HG03097 (cell line): ENCODE measurements around the gene MYL3.

Source experiments
- ATAC-seq: cut with Tn5 transposase; IDR thresholded peaks from one replicate; pipeline ENCODE4 v1.9.1; 2021; ENCODE audit not compliant: unreplicated experiment, low FRiP score

MYL3 gene

DNA sequence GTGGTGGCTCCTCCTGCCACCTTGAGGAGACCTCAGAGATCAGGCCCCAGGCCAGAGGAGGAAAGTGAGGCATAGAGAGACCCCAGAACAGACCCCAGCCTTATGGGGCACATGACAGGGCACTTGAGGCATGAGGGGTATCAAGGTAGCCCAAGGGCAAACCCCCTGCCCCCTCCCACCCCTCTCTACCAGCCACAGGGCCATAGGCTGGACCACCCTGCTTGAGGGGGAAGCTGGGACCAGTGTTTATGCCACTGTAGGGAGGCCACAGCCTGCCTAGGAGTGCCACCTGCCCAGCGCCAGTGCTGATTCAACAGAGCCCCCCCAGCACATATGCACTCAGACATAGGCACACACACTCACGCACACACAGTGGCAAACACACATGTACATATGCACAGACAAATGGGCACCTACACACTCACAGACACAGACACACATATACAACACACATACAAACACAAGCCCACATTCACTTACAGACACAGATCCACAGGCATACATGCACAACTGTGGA is 10.3 kb downstream of the MYL3 start:
- ATAC-seq = no peak

DNA sequence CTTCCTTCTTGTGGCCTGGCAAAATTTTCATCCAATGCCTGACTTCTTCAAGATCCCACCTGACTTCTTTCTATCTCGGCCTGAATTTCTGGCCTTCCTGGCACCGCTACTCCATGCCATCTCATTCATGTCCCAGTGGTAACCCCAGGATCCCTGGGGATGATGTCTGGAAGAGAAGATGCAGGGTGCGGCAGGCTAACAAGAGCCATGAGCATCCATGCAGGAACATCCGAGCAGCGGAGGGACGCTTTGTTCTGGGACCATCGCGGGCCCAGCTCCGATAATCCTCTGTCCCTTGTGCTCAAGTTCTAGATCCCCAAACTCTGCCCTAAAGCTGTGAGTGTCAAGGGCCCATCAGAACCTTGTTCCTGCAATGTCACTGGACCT is 10.9 kb downstream of the MYL3 start:
- ATAC-seq = no peak

DNA sequence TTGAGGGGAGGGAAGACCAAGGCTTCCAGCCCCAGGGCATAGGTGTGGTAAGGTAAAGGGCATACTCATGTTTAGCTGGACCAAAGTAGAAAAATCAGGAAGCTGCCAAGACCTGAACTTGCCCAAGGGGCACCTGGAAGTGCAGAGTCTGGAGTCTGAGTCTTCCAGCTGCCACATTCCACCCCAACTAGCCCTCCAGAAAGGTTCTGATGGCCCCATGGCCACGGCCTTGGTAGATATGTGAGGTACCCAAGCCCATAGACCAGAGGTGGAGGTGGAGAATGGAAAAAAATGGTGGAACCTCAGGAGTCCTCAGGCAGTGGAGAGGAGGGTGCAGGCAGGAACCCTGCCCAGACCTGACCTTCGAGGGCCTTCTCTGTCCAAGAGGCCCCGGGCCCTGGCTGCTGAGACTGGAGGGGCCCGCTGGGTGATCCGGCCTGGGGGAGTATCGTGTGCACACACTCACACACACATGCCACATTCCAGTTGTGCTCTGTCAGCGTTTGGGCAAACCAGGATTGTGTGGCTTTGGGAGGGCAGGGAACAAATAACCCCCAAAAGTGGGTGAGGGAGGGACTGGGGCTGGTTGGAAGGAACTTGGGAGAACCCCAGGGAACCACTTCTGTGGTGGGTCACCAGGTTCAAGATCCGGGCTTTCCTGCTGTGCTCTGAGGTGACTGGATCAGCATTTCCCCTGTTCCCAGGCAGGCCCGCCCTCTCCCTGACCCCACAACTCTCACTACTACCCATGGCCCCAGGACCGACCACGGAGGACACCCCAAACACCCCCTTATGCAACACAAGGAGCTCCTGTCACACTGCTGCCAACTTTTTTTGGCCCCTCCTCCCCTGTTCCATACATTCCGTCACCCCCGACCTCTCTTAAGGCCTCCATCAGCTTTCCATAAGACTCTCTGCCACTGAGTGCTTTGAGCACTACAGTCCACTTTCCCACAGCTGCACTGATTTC is 11.6 kb downstream of the MYL3 start:
- no peak for ATAC-seq

DNA sequence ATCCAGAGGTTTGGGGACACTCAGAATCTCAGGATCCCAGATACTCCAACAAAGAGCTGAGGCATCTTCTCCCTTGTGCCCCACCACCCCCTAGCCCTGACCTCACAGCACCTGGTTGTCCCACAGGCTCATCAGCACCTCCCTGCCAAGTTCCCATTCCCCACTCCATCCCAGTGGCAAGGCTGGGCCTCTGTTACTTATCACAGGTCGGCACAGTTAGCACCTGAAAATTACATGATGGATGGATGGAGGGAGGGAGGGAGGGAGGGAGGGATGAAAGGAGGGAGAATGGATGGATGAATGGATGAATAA is 12.8 kb downstream of the MYL3 start:
- ATAC-seq = no peak

DNA sequence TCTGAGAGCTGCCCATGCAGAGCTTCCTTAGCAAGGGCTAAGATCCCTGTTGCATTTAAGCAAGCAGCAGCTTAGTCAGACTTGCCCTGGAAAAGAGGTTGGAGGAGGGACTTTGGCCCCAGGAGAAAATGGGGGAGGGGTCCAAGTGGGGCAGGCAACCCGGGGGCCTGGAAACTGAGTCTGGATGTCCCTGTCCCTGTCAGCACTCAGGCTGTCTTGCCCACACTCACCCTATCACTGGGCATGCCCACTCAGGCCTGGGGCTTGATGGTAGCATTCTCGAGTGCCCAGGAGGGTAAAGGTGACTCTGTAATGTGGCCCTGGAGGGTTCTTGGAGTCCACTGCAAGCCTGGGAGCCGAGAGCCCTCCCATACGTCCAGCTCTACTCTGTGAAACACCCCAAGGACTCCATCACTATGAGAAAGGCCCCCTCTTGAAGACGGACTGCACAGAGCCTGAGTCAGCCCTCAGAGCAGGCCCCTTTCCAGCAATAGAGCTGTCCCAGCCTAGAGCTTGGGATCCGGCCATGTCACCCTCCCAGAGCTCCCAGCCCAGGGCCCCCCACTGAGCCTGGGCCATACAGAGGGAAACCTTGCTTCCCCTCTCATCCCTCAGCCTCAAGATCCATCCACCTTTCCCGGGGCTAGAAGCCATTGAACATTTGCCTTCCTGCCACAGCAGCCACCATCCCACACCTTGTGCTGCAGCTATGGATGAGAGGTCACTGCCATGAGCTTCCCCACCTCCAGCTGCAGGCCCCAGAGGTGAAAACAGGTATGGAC is 13.4 kb downstream of the MYL3 start:
- ATAC-seq = no peak

DNA sequence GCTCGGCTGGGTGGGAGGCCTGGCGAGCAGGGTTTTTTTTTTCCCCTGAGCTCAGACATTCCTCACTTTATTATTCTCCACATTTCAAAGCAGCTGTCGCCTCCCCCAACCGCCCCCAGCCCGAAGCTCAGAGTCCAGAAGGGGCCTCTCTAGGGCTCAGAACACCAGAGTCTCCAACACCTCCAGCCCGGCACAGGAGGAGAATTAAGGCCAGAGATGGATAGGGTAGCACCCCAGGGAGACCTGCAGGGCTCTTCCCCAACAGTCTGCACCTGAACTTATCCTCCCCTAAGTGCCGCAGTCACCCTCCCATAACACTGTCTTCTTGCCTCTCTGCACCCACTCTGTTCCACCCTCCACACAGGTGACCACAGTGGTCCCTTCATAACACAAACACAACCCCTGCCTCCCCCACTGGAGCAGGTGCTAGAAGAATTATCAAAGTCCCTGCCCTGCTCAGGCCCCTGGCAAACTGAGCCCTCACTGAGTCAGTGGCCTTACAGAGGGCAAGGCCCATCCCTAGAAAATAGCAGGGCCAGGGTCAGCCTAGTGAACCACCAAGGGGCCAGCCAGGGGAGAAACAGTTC is 14.1 kb downstream of the MYL3 start:
- no peak for ATAC-seq

DNA sequence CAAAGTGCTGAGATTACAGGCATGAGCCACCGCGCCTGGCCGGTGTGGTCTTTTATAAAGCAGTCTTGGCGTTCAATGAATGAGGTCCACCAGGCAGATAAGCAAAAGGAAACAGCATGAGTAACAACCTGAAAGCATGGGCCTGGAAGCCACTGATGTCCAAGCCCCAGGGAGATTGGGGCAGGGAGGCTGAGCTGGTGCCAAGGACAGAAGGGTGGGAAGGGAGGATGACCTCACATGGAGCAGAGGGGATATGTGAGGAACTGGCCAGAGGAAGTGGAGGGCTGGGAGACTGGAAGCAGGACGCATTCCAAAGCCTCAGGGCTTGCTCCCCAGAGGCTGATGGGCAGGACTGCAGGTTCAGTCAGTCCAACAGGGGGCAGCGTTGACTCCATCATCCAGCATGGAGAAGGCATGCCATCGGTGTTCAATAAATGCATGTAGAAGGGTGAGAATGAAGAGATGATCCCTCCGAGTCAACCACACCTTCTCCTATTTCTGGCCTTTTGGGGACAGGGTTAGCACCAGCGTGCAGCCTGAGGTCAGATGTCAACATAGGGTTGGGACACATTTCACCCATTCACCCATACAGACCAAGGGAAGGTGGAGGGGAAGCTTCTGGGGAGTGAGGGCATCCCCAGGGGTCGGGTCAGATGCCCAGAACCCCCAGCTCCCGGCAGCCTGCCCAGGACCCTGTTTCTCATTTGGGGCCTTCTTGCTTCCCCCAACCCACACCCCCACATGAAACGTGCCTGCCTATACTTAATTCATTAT is 14.8 kb downstream of the MYL3 start:
- ATAC-seq = no peak

DNA sequence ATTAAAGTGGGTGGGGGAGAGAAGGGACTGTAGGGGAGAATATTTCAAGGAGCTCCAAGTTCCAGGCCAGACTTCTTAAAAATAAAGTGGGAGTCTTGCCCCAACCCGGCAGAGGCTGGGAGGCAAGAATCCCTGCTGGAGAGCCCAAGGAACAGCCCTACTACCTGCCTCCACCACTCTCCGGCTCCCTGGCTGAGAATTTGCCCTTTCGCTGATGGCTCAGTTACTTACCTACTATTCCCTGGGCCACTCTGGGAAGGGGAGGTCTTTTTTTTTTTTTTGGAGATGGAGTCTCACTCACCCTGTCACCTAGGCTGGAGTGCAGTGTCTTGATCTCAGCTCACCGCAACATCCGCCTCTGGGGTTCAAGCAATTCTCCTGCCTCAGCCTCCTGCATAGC is 15.5 kb downstream of the MYL3 start:
- no peak for ATAC-seq

DNA sequence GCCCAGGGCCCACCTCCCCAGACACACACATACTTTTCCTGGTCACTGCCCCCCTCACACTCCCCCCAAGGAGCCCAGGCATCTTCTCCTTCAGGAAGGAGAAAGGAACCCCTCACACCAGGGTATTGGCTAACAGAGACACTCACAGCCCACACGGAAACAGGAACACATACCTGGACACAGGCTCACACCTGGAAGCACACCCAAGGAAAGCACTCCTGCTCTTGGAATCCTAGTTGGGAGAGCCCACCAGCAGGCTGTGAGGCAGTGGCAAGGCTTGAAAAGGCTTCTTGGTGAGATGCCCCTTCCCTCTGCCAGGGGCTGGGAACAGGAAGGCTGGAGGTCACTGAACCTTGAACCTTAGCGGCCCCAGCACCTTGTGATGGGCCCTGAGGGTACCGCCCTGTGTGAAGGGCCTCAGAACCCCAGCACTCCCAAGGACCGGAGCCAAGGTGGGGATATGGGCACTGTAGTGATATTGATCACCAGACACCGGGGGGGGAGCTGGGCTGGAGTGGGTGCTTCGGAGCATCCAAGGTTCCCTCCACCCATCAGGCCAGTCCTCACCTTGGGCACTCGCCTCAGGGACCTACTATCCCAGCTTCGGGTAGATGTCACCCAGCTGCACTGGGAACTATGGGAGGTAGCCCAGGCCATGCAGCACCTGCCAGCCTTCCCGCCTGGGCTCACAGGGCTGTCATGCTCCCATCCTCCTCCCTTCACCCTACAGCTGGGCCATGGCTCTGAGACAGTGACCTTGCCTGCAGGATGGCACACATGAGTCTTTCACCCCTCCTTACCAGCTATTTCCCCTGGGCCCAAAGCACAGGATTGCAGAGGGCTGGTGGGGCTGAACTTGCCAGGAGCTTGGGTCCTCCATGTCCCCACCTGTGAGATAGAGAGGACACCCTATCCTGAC is 16.4 kb downstream of the MYL3 start:
- no peak for ATAC-seq

DNA sequence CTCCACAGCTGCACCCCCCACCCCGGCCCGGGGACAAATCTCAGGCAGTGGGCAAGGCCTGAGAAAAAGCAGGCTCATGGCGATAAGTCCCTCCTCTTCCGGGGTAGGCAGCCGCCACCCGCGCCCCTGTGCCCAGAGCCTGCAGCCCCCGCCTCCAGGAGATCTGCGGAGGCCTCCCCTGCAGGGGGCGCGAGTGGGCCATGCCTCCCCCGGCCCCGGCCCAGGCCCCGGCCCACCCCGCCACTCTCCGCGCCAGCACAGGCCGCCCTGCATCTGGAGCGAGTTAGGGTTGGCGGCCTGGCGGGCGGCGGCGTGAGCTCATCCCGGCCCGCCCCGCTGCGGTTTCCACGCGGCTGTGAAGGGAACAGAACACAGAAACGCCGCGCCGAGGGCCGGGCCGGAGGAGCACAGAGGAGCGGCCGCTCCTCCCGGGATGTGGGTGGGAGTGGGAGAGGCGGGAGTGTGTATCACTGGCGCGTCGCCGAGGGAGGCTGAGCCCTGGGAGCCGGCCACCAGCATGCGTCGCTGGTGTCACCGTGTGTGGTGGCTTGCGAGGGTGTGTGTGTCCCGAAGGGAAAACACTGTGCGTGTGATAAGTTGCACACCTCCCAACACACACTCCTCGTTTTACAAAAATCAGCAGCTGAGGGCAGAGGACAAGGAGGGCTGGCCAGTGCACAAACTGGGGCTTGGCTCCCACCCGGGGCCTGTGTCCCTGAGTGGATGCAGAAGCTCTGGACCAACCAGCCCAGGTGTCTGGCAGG is 17.2 kb downstream of the MYL3 start:
- ATAC-seq = peak; percentile 50

DNA sequence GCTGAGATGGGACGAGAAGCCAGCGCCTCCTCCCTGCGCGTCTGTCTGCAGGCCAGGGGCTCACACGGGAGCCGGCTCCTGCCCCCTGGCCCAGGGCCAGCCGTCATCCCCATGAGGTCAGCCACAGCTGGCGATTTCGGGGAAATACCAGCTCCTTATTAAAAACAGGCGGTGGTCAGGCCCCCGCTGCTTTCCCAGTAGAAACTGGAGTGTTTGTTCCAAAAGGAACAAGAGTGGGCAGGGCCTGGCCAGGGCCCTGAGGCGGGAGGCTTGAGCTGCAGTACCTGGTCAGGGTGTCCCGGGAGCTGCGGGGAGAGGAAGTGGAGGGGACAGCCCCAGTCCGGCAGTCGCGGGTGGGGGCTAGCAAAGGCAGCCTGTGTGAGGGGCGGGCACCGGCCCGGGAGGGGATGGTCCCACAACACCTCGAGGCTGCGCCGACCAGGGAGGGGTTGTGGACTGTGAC is 17.8 kb downstream of the MYL3 start:
- peak; percentile 37 for ATAC-seq

DNA sequence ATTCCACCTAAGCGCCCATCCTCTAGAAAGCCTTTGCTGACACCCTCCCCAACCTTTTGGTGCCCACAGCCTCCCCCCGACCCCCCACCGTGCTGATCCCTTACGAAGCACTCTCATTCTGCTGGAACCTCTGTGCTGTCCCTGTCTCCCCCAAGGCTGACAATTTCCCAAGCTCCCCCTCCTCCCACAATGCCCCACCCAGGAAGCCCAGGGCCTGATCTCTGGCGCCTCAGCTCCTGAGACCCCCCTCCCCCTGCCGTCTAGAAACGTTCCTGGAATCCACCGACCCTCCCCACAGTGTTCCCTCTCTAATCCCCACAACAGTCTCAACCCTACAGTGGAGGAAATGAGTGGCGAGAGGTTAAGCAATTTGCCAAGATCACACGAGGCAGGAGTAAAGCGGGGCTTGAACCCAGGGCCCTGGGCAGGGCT is 18.3 kb downstream of the MYL3 start:
- ATAC-seq = peak; percentile 14

DNA sequence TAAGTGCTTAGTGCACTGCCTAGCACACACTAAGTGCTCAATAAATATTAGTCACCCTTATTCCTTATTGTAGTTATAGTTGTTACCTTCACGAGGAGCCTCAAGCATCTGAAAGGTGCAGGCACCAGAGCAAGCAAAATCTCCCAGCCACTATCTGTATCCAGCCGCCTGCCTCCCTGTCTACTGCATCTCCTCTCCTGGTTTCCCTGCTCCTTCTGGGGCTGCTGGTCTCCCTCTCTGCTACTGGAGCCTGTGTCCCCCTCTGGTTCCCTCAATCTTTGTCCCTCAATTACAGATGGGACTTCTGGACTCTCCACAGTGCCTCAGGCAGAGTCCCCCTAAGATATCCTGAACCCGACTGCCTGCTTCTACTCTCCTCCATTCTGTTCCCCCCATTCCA is 18.8 kb downstream of the MYL3 start:
- no peak for ATAC-seq

DNA sequence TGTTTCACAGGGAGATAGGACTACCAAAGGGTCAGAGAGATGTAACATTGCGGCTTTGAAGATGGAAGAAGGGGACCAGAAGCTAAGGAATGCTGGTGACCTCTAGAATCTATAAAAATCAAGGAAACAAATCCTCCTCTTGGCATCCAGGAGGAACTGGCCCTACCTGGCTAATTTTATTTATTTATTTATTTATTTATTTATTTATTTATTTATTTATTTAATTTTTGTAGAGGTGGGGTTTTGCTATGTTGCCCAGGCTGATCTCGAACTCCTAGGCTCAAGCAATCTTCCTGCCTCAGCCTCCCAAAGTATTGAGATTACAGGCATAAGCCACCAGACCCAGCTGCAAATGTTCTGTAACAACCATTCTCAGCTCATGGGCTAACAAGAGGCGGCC is 19.7 kb downstream of the MYL3 start:
- ATAC-seq = no peak

DNA sequence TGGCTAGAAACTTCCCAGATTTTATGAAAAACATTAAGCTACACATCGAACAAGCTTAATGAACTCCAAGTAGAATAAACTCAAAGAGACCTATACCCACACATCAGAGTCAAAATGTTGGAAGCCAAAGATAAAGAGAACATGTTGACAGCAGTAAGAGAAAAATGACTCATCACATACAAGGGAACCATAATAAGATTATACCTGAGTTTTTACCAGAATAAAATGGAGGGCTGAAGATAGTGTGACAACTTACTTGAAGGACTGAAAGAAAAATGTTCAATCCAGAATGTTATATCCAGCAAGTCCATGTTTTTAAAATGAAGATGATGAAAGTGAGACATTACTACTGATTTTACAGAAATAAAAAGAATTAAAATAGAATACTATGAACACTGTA is 22.8 kb downstream of the MYL3 start:
- ATAC-seq = no peak

DNA sequence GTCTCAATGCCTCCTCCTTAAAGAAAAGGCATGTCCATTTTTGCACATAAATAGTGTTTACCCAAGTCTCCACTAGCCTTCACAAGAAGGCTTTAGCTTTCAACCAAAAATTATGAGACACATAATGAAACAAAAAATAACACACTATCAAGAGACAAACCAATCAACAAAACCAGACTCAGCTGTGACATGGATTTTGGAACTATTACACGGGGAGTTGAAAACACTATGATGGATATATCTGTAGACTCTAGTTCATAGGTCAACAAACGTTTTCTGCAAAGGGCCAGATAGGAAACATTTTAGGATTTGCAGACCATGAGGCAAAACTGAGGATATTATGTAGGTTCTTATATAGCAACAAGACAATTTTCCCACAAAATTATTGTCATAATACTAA is 24.9 kb downstream of the MYL3 start:
- no peak for ATAC-seq

DNA sequence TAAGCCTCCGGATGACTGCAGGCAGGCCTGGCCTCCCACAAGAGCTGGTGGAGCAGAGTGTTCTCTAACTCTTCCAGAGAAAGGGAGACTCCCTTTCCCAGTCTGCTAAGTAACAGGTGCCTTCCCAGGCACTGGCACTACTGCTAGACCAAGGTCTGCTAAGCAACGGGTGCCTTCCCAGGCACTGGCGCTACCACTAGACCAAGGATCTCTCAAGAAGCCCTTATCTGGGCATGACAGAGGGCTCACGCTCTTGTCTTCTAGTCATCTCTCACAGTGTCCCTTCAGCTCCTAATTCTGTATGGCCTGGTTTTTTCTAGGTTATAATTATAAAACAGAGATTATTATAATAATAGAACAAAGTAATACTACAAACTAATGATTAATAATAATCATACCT is 27.8 kb downstream of the MYL3 start:
- ATAC-seq = no peak

DNA sequence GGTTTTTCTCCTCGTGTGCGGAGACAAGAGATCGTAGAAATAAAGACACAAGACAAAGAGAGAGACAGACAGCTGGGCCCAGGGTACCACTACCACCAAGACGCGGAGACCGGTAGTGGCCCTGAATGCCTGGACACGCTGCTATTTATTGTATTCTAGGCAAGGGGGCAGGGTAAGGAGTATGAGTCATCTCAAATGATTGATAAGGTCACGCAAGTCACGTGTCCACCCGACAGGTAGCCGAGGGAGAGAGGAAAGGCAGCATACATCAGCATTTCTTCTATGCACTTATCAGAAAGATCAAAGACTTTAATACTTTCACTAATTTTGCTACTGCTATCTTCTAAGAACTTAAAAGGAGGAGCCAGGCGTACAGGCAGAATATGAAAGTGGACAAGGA is 28.2 kb downstream of the MYL3 start:
- no peak for ATAC-seq
